Aortic smooth muscle cell (primary cell): ENCODE results near the gene BROX. TPM values are rescaled to one million over a fixed set of nuclear protein-coding genes. Genes with fewer than 3 reads are reported as not detected.

Source experiments
- total RNA-seq: library from RNA; depleted of rRNA; stranded (reverse); fragments of >200 nt; gene quantifications from 2 replicates; pipeline ENCODE4 v1.2.3, GENCODE V29; 2014

The BROX gene
- total RNA-seq = 38.2 and 50.6 TPM in 2 replicates

GRCh38 chr1:222712253-222713090 lies at the start of gene BROX, which contains the start of gene AIDA:
Gene BROX, plus strand, starts transcription at chr1:222712564. Its CDS starts 3,136 bp downstream, at chr1:222715700.
Gene AIDA, minus strand, starts transcription at chr1:222712491. Its CDS starts 174 bp downstream, at chr1:222712317.

GRCh38 chr1:222736972-222737371 lies 24.6 kb downstream of the BROX start, which contains the start of gene FAM177B:
Gene FAM177B, plus strand, starts transcription at chr1:222737202. Its CDS starts 9,344 bp downstream, at chr1:222746546.

Other genes with a start within 250 kb of the BROX start
- 0.19 and 0.53 TPM in 2 replicates for gene HHIPL2, start 164.5 kb upstream of the BROX start, total RNA-seq
- gene TAF1A, start 122.6 kb upstream of the BROX start, total RNA-seq = 5.0 and 7.4 TPM in 2 replicates
- 58.3 and 73.6 TPM in 2 replicates for gene MIA3, start 94.5 kb upstream of the BROX start, total RNA-seq
- 51.4 and 57.8 TPM in 2 replicates for gene AIDA, start 73 bp upstream of the BROX start, total RNA-seq
- gene FAM177B, start 24.6 kb downstream of the BROX start, total RNA-seq = not detected in 2 replicates
- 4.0 and 5.5 TPM in 2 replicates for gene DISP1, start 102.5 kb downstream of the BROX start, total RNA-seq